Karpas-422 (cell line): Measurements from ENCODE around the gene KCNK2. TPM values are rescaled to one million over a fixed set of nuclear protein-coding genes. Genes with fewer than 3 reads are reported as not detected.

ENCODE experiments used
- DNase-seq: peaks from one replicate; pipeline ENCODE4 v3.0.0-alpha.2; 2015
- H2AFZ ChIP-seq: fragments of 200-600 bp; sonication (generic); 2 replicates; pipeline ENCODE4 v1.6.1; 2014; ENCODE audit warnings: antibody characterized with exemption, low read length, mixed read lengths
- H3K27ac ChIP-seq: fragments of 200-600 bp; sonication (generic); 2 replicates; pipeline ENCODE4 v1.5.1; 2014; ENCODE audit warnings: mild to moderate bottlenecking, low read length, moderate library complexity
- H3K27me3 ChIP-seq: fragments of 200-600 bp; sonication (generic); 2 replicates; pipeline ENCODE4 v1.6.1; 2014; ENCODE audit warnings: low read length, mixed read lengths
- H3K36me3 ChIP-seq: fragments of 200-600 bp; sonication (generic); 2 replicates; pipeline ENCODE4 v1.6.1; 2014; ENCODE audit warnings: low read length, mixed read lengths; ENCODE audit not compliant: insufficient read depth
- H3K4me1 ChIP-seq: fragments of 200-600 bp; sonication (generic); 2 replicates; pipeline ENCODE4 v1.6.1; 2014; ENCODE audit warnings: mild to moderate bottlenecking, low read length, mixed read lengths
- H3K4me2 ChIP-seq: fragments of 200-600 bp; sonication (generic); 2 replicates; pipeline ENCODE4 v1.6.1; 2014; ENCODE audit warnings: low read length, low read depth, mild to moderate bottlenecking; ENCODE audit not compliant: poor library complexity, severe bottlenecking
- H3K4me3 ChIP-seq: fragments of 200-600 bp; sonication (generic); 2 replicates; pipeline ENCODE4 v1.5.1; 2014; ENCODE audit warnings: mild to moderate bottlenecking, antibody characterized with exemption, low read length, mixed read lengths
- H3K79me2 ChIP-seq: fragments of 200-600 bp; sonication (generic); 2 replicates; pipeline ENCODE4 v1.6.1; 2014; ENCODE audit warnings: mild to moderate bottlenecking, low read length, mixed read lengths
- H3K9ac ChIP-seq: fragments of 200-600 bp; sonication (generic); 2 replicates; pipeline ENCODE4 v1.6.0; 2014; ENCODE audit warnings: low read length
- H3K9me2 ChIP-seq: fragments of 200-600 bp; sonication (generic), shearing (Covaris generic); replicated peaks from 2 replicates; pipeline ENCODE4 v1.6.0; 2014; ENCODE audit warnings: mild to moderate bottlenecking, low read length, moderate library complexity; ENCODE audit not compliant: insufficient read depth
- H3K9me3 ChIP-seq: fragments of 300-700, 200-600 bp; sonication (generic); 2 replicates; pipeline ENCODE4 v1.6.1; 2014; ENCODE audit warnings: low read length, mixed read lengths
- H4K20me1 ChIP-seq: fragments of 200-600 bp; sonication (generic); 2 replicates; pipeline ENCODE4 v1.6.1; 2014; ENCODE audit warnings: mild to moderate bottlenecking, antibody characterized with exemption, low read length, low read depth; ENCODE audit not compliant: insufficient read depth
- total RNA-seq: library from RNA; depleted of rRNA; stranded (reverse); fragments of >200 nt; shearing (Covaris generic); gene quantifications from 2 replicates; pipeline ENCODE4 v1.2.3, GENCODE V29; 2014; ENCODE audit warnings: low replicate concordance

Gene KCNK2
- total RNA-seq, 1 experiment from 2014 or later = not detected

- Histone ChIP-seq H2AFZ (no peak overlapping the region), H3K4me1 (no peaks in the 10 kb centered on the region), H3K36me3 (no peaks in the 10 kb centered on the region), H3K9ac (no peak overlapping the region), H3K27ac (no peak overlapping the region), H3K27me3 (no peaks in the 10 kb centered on the region), H3K4me3 (no peak overlapping the region), H3K9me2 (no peaks in the 10 kb centered on the region), H3K4me2 (no peak overlapping the region), H3K9me3 (no peaks in the 10 kb centered on the region), H3K79me2 (no peaks in the 10 kb centered on the region), H4K20me1 (no peaks in the 10 kb centered on the region)
- no peak for DNase-seq
Observed at GRCh38 chr1:215185067-215185620, 102.6 kb downstream of the KCNK2 start.

GRCh38 chr1:215188302-215188950, 105.9 kb downstream of the KCNK2 start:
- no peaks in the 10 kb centered on the region for H3K79me2 ChIP-seq
- H3K4me1 ChIP-seq = no peaks in the 10 kb centered on the region
- H3K27ac ChIP-seq = no peak overlapping the region
- H3K9me2 ChIP-seq = no peaks in the 10 kb centered on the region
- no peak overlapping the region for H2AFZ ChIP-seq
- no peak overlapping the region for H3K4me2 ChIP-seq
- no peak overlapping the region for H3K9ac ChIP-seq
- H3K36me3 ChIP-seq = no peaks in the 10 kb centered on the region
- no peaks in the 10 kb centered on the region for H4K20me1 ChIP-seq
- DNase-seq = no peak
- H3K4me3 ChIP-seq = no peak overlapping the region
- H3K9me3 ChIP-seq = no peaks in the 10 kb centered on the region
- H3K27me3 ChIP-seq = no peaks in the 10 kb centered on the region

- Histone ChIP-seq H3K9ac (no peak overlapping the region), H3K9me3 (no peaks in the 10 kb centered on the region), H3K27ac (no peak overlapping the region), H3K79me2 (no peaks in the 10 kb centered on the region), H3K9me2 (no peaks in the 10 kb centered on the region), H3K4me3 (no peak overlapping the region), H3K27me3 (no peaks in the 10 kb centered on the region), H4K20me1 (no peaks in the 10 kb centered on the region), H3K4me2 (no peak overlapping the region), H3K4me1 (no peaks in the 10 kb centered on the region), H2AFZ (no peak overlapping the region), H3K36me3 (no peaks in the 10 kb centered on the region)
- no peak for DNase-seq
Observed at GRCh38 chr1:215192306-215192705, 109.8 kb downstream of the KCNK2 start.

- no peak overlapping the region for H3K4me3 ChIP-seq
- no peaks in the 10 kb centered on the region for H3K4me1 ChIP-seq
- H2AFZ ChIP-seq = no peak overlapping the region
- H3K36me3 ChIP-seq = no peaks in the 10 kb centered on the region
- H3K9ac ChIP-seq = no peak overlapping the region
- no peaks in the 10 kb centered on the region for H4K20me1 ChIP-seq
- no peaks in the 10 kb centered on the region for H3K27me3 ChIP-seq
- no peak overlapping the region for H3K27ac ChIP-seq
- no peaks in the 10 kb centered on the region for H3K9me3 ChIP-seq
- H3K4me2 ChIP-seq = no peak overlapping the region
- H3K9me2 ChIP-seq = no peaks in the 10 kb centered on the region
- DNase-seq = no peak
- H3K79me2 ChIP-seq = no peaks in the 10 kb centered on the region
Observed at GRCh38 chr1:215198021-215198420, 115.5 kb downstream of the KCNK2 start.

GRCh38 chr1:215200121-215200520, 117.6 kb downstream of the KCNK2 start:
- Histone ChIP-seq H3K36me3 (no peaks in the 10 kb centered on the region), H3K4me2 (no peak overlapping the region), H3K27ac (no peak overlapping the region), H3K9ac (no peak overlapping the region), H3K27me3 (no peaks in the 10 kb centered on the region), H3K4me3 (no peak overlapping the region), H3K79me2 (no peaks in the 10 kb centered on the region), H3K9me3 (no peaks in the 10 kb centered on the region), H3K9me2 (no peaks in the 10 kb centered on the region), H3K4me1 (no peaks in the 10 kb centered on the region), H4K20me1 (no peaks in the 10 kb centered on the region), H2AFZ (no peak overlapping the region)
- DNase-seq = no peak

GRCh38 chr1:215201283-215201682, 118.7 kb downstream of the KCNK2 start:
- Histone ChIP-seq H3K9me3 (no peaks in the 10 kb centered on the region), H3K27ac (no peak overlapping the region), H3K79me2 (no peaks in the 10 kb centered on the region), H3K9ac (no peak overlapping the region), H4K20me1 (no peaks in the 10 kb centered on the region), H3K4me3 (no peak overlapping the region), H2AFZ (no peak overlapping the region), H3K36me3 (no peaks in the 10 kb centered on the region), H3K4me1 (no peaks in the 10 kb centered on the region), H3K4me2 (no peak overlapping the region), H3K27me3 (no peaks in the 10 kb centered on the region), H3K9me2 (no peaks in the 10 kb centered on the region)
- no peak for DNase-seq

- no peaks in the 10 kb centered on the region for H3K9me2 ChIP-seq
- no peak overlapping the region for H3K4me2 ChIP-seq
- no peak overlapping the region for H3K27ac ChIP-seq
- H3K36me3 ChIP-seq = no peaks in the 10 kb centered on the region
- H3K4me1 ChIP-seq = no peaks in the 10 kb centered on the region
- H4K20me1 ChIP-seq = no peaks in the 10 kb centered on the region
- H2AFZ ChIP-seq = no peak overlapping the region
- H3K27me3 ChIP-seq = no peaks in the 10 kb centered on the region
- no peaks in the 10 kb centered on the region for H3K9me3 ChIP-seq
- no peak for DNase-seq
- no peaks in the 10 kb centered on the region for H3K79me2 ChIP-seq
- no peak overlapping the region for H3K9ac ChIP-seq
- H3K4me3 ChIP-seq = no peak overlapping the region
Observed at GRCh38 chr1:215202868-215203267, 120.3 kb downstream of the KCNK2 start.

- no peaks in the 10 kb centered on the region for H3K27me3 ChIP-seq
- no peaks in the 10 kb centered on the region for H4K20me1 ChIP-seq
- H2AFZ ChIP-seq = no peak overlapping the region
- no peaks in the 10 kb centered on the region for H3K4me1 ChIP-seq
- H3K9ac ChIP-seq = no peak overlapping the region
- H3K4me3 ChIP-seq = no peak overlapping the region
- H3K79me2 ChIP-seq = no peaks in the 10 kb centered on the region
- no peaks in the 10 kb centered on the region for H3K9me3 ChIP-seq
- H3K27ac ChIP-seq = no peak overlapping the region
- no peaks in the 10 kb centered on the region for H3K9me2 ChIP-seq
- no peak overlapping the region for H3K4me2 ChIP-seq
- H3K36me3 ChIP-seq = no peaks in the 10 kb centered on the region
- no peak for DNase-seq
Observed at GRCh38 chr1:215210167-215210566, 127.6 kb downstream of the KCNK2 start.
